Subcutaneous adipose tissue (tissue), 4 donors: ENCODE results near the gene LRRC45. TPM values are rescaled to one million over a fixed set of nuclear protein-coding genes. Genes with fewer than 3 reads are reported as not detected.

Experiments used
- total RNA-seq, 4 donors: library from RNA; depleted of rRNA; stranded (reverse); fragments of >200 nt; gene quantifications; one replicate each; pipeline ENCODE4 v1.1.0, GENCODE V29; 2016
- TF ChIP-seq, protein P1 (sequence below): fragments of 450-650 bp; IDR thresholded peaks from one replicate; pipeline ENCODE4 v1.5.1; 2016; ENCODE audit warnings: low read depth, mild to moderate bottlenecking, control low read depth, antibody characterized with exemption, moderate library complexity

The LRRC45 gene
- total RNA-seq, 4 donors from 2014 or later = 1.8 to 11.7 (median 7.8) TPM

DNA sequence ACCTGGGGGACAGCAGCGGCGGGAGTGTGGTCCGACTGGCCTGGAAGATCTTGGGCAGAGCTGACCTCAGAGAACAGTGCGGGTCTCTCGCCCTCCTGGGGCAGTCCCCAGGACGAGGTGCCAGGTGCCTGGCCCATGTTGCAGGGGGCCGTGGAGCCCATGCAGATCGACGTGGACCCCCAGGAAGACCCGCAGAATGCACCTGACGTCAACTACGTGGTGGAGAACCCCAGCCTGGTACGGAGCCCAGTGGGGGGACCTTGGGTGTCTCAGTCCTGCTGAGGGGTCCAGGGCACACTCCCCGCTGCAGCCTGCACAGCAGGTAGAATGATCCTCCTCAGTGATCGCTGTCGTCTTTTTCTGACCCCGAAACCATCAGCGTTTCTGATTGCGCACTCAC, 30.0 kb downstream of the LRRC45 start:
- TF ChIP-seq, protein P1, sequence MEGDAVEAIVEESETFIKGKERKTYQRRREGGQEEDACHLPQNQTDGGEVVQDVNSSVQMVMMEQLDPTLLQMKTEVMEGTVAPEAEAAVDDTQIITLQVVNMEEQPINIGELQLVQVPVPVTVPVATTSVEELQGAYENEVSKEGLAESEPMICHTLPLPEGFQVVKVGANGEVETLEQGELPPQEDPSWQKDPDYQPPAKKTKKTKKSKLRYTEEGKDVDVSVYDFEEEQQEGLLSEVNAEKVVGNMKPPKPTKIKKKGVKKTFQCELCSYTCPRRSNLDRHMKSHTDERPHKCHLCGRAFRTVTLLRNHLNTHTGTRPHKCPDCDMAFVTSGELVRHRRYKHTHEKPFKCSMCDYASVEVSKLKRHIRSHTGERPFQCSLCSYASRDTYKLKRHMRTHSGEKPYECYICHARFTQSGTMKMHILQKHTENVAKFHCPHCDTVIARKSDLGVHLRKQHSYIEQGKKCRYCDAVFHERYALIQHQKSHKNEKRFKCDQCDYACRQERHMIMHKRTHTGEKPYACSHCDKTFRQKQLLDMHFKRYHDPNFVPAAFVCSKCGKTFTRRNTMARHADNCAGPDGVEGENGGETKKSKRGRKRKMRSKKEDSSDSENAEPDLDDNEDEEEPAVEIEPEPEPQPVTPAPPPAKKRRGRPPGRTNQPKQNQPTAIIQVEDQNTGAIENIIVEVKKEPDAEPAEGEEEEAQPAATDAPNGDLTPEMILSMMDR = no peak

DNA sequence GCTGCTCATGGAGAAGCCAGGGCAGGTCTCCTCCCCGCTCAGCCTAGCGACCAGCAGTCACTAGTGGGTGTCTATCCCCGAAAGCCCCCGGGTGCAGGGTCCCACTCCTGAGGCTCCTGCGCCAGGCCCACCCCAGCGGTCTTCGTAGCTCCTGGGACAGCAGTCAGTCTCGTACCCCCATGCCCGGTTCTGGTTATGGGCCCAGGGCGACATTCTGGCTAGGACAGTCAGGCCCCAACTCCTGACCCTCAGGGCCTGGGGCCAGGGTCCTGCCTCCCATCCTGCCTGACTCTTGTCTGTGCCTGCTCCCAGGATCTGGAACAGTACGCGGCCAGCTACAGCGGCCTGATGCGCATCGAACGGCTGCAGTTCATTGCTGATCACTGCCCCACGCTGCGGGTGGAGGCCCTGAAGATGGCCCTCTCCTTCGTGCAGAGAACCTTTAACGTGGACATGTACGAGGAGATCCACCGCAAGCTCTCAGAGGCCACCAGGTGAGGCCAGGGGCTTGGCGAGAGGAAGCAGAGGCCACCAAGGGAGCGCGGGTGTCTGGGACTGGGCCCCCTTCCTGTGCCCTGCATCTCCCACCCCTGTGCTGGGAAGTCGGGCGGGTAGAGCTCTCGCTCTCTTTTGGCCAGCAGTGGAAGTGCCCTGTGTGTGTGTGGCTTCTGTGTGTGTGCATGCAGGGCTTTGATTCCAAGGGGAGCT, 30.6 kb downstream of the LRRC45 start:
- TF ChIP-seq, protein P1 = no peak

DNA sequence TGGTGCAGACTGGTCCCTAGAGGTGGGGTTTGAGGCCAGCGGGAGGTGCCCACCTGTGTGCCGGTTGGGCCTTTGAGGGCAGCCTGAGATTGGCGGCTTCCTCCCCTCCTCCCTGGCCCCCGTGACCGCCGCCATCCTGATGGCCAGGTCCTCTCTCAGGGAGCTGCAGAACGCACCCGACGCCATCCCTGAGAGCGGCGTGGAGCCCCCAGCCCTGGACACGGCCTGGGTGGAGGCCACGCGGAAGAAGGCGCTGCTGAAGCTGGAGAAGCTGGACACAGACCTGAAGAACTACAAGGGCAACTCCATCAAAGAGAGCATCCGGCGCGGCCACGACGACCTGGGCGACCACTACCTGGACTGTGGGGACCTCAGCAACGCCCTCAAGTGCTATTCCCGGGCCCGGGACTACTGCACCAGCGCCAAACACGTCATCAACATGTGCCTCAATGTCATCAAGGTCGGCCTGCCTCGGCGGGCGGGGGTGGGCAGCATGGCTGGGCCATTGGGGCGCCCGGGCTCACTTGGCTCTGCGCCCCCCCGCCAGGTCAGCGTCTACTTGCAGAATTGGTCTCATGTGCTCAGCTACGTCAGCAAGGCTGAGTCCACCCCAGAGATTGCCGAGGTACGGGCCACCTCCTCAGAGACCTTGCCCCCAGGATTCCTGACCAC, 31.4 kb downstream of the LRRC45 start:
- TF ChIP-seq, protein P1 = no peak

DNA sequence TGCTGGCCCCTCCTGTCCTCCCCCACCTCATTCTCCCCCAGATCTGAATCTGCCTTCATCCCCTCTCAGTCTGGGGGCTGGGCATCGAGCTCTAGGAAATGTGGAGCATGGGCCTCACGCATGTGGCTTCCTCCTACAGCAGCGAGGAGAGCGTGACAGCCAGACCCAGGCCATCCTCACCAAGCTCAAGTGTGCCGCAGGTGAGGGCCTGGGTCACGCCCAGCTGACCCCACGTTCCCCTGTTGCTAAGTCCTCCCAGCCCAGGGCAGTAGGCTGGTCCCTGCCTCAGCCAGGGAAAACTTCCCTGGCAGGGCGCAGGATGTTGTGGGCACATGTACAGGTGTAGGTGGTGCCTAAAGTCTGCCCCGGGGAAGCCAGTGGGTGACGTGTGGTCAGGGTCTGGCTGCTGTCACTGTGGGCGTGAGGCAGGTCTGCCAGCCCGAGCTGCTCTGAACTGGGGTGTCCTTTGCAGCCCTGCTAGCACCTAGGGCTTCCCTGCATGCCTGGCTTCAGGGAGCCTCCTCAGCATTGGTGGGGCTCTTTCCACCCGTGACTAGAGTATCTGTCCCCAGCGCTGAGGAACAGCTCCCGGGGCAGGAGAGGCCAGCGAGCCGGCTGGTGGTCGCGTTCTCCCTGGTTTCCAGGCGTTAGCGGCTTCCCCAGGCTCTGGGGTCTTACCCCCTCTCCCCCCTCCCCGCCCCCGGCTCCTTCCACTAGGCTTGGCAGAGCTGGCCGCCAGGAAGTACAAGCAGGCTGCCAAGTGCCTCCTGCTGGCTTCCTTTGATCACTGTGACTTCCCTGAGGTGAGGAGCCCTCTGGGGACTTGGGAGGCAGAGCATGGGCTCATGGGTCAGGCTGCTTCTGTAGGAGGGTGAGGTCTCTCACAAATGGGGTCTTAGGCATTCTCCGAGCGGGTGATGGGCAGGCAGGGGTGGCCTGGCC, 32.2 kb downstream of the LRRC45 start:
- TF ChIP-seq, protein P1 = no peak

DNA sequence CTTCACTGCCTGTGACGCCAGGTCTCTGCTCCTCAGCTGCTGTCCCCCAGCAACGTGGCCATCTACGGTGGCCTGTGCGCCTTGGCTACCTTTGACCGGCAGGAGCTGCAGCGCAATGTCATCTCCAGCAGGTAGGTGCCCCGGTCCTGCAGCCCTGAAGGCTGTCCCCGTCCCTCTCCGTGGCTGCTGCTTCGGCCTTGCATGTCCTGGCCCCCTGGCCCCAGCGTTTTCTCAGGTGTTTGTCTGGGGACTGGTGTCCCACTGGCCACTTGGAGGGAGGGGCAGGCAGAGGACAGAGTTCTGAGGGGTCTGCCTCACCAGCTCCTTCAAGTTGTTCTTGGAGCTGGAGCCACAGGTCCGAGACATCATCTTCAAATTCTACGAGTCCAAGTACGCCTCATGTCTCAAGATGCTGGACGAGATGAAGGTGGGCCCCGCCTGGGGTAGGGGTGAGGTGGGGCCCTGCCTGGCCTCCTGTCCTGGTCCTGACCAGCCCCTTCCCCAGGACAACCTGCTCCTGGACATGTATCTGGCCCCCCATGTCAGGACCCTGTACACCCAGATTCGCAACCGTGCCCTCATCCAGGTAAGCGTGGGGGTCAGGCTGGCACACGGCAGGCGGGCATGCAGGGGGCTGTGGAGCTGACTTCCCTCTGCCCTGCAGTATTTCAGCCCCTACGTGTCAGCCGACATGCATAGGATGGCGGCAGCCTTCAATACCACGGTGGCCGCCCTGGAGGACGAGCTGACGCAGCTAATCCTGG, 33.0 kb downstream of the LRRC45 start:
- TF ChIP-seq, protein P1 = no peak

DNA sequence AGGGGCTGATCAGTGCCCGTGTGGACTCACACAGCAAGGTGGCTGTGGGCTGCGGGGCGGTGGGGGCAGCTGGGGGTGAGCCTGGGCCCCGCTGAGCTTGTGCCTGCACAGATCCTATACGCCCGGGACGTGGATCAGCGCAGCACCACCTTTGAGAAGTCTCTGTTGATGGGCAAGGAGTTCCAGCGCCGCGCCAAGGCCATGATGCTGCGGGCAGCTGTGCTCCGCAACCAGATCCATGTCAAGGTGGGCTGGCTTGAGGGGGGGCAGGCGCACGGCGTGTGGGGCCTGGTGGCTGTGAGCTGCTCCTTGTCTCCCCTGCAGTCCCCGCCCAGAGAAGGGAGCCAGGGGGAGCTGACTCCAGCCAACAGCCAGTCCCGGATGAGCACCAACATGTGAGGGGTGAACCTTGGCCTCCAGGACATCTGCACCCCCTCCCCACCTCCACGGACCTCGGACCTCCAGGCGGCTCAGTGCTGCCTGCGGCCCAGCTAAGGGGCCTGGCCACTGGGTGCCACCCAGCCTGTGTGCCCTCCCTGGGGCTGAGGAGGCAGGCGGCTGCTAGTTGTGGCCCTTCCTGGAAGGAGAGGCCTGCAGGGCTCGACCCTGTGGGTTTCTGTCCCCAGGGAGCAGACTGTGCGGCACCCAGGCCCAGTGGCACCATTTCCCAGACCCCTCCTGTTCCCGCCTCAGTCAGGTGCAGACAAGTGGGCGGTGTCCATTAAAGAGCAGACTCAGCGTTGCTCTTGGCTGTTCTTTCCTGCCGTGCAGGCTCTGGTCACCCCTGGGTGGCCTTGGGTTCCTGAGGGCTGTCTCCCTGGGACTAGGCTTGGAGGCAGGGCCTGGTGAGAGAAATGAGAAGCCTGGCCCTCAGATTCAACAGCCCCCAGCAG, 33.9 kb downstream of the LRRC45 start:
- TF ChIP-seq, protein P1 = no peak
